ENCODE results near the gene WBP2. TPM values are rescaled to one million over a fixed set of nuclear protein-coding genes. Genes with fewer than 3 reads are reported as not detected.

WBP2 gene
- total RNA-seq, 2 experiments from 2014 or later, result 76.8 to 83.5 TPM

DNA sequence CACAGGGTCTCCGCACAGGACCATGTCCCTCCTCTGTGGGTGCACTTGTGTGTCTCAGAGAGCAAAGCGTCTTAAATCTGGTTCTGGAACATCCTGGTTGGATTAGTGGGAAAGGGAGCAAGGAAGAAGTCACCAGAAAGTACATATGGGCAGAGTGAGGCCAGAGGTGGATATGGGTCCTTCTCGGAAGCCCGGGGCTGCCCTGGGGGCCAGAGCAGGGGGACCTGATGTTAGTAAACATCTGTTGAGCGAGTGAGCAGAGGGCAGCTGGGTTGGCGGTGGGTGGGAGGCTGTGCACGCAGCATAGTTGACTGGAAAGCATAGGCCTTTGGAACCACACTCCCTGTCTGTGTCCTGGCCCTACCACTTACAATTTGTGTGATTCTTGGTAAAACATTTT, 33.6 kb downstream of the WBP2 start:
- H3K4me3 Mint-ChIP-seq, result no peak overlapping the region
- H3K4me1 Mint-ChIP-seq, result peaks cover 21% of the 10 kb centered on the region
- H3K9me3 Mint-ChIP-seq, result no peaks in the 10 kb centered on the region
- peak overlapping the region; percentile 66 for H3K27ac Mint-ChIP-seq
- no peak for DNase-seq
- no peaks in the 10 kb centered on the region for H3K27me3 Mint-ChIP-seq
- CTCF ChIA-PET, result interaction anchor here (0.6 to 2.2 kb wide), 2 partner anchors 8 to 16 kb away, joined by 3 to 7 read pairs; no protein-coding TSS in a partner anchor
- H3K36me3 Mint-ChIP-seq (ENCODE audit: low read depth), result peaks cover 12% of the 10 kb centered on the region
- POLR2A ChIA-PET, result no interaction called here

DNA sequence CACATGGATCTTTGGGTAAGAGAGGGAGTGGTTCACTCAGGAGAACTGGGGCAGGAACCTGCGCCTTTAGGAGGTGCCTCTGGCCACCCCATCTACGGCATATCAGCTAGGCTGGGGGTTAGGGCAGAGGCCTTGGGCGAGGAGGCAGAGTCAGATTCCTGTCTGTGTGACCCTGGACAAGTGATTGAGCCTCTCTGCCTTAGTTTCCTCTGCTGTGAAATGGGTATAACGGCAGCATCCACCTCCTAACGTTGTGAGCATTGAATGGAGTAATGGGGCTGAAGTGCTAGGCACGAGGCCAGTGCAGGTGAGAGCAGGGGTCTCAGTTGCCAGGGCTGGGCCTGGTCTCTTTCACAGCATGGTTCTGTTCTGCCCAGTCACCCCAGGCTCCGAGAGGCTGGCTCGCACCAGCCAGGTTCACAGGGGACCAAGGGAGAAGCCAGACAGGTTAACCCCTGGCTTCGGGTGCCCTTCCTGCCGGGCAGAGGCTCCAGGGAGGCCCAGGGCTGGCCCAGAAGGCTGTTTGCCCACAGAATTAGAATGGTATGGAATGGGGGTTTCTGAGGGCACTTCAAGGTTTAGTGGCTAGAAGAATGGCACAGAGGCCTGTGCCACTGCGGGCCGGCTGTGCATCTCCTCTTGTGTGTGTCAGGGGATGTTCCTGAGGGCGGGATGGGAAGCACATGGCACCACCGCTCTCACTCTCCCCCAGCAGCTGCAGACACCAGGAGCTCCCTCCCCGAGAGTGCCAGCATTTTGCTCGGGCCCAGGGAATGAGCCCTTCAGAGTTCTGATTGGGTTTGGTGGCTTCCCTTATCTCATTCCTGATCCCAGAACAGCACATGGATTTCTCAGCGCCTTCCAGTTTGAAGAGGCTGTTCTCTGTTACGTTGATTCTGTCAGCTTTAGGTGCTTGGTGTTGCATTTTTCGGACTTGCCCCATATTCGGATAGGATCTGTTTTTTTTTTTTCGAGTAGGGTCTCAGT, 34.7 kb downstream of the WBP2 start:
- Mint-ChIP-seq H3K27me3 (no peaks in the 10 kb centered on the region), H3K27ac (no peak overlapping the region), H3K36me3 (ENCODE audit: low read depth) (peaks cover 12% of the 10 kb centered on the region), H3K4me1 (peaks cover 21% of the 10 kb centered on the region), H3K9me3 (no peaks in the 10 kb centered on the region), H3K4me3 (no peak overlapping the region)
- DNase-seq, result no peak
- ChIA-PET POLR2A (no interaction called here), CTCF (interaction anchor here (2.2 kb wide), 1 partner anchor 10 kb away, joined by 7 read pairs; no protein-coding TSS in a partner anchor)

DNA sequence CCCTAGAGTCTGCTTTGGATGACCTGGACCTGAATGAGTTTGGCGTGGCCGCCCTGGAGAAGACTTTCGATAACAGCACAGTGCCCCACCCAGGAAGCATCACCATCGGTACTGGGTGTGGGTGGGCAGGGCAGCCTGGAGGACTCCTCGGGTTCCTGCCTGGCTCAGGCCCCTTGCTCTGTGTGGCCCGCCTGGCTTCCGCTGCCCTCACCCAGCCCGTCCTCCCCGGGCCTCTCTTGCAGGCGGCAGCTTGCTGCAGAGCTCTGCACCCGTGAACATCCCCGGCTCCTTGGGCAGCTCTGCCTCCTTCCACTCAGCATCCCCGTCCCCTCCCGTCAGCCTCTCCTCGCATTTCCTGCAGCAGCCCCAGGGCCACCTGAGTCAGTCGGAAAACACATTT, 35.5 kb downstream of the WBP2 start:
- ChIA-PET CTCF (no interaction called here), POLR2A (no interaction called here)
- Mint-ChIP-seq H3K4me3 (no peak overlapping the region), H3K36me3 (ENCODE audit: low read depth) (peaks cover 12% of the 10 kb centered on the region), H3K4me1 (peaks cover 21% of the 10 kb centered on the region), H3K27ac (peak overlapping the region; percentile 57), H3K9me3 (no peaks in the 10 kb centered on the region), H3K27me3 (no peaks in the 10 kb centered on the region)
- DNase-seq, result no peak

DNA sequence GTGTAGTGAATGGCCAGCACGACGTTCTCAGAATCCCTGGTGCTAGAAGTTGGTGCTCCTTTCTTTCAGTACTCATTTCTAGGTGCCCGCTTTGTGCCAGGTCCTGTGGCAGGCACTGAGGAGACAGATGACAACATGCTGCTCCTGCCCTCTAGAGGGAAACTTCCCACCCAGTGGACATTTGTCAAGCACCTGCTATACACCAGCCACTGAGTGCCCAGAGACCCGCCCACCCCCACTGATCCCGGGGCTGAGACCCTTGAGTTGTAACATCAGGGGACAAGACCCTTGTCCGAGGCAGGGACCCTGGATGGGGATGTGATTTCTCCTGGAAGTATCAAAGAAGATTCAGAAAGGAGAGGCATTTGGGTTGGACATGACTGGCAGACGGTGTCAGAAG, 36.0 kb downstream of the WBP2 start:
- Mint-ChIP-seq H3K36me3 (ENCODE audit: low read depth) (peaks cover 12% of the 10 kb centered on the region), H3K9me3 (no peaks in the 10 kb centered on the region), H3K27ac (no peak overlapping the region), H3K4me1 (peaks cover 21% of the 10 kb centered on the region), H3K27me3 (no peaks in the 10 kb centered on the region), H3K4me3 (no peak overlapping the region)
- CTCF ChIA-PET, result interaction anchor here (0.8 to 1.5 kb wide), 2 partner anchors 16 to 24 kb away, joined by 3 read pairs; no protein-coding TSS in a partner anchor
- no peak for DNase-seq
- POLR2A ChIA-PET, result interaction anchor here (1.1 kb wide), 1 partner anchor 42 kb away, joined by 4 read pairs; no protein-coding TSS in a partner anchor

DNA sequence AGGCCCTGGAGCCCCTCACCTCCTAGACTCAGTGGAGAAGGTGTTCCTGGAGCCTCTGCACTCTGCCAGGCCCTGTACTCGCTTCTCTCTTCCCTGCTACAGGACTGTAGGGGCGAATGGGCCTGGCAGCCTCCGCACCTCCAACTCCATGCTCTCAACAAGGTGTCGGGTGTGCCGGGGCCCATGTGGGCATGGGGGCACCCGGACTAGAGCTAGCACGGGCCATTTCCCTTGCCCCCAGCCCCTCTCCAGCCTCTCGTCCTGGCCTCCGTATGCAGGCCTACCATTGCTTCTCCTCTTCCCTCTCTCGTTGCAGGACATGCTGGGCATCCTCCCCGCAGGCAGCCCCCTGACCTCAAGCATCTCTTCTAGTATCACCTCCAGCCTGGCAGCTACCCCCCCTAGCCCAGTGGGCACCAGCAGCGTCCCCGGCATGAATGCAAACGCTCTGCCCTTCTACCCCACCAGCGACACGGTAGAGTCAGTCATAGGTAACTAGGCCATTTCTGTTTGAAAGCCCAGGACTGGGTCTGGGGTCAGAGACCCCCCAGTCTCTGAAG, 36.7 kb downstream of the WBP2 start:
- H3K4me1 Mint-ChIP-seq, result peaks cover 21% of the 10 kb centered on the region
- ChIA-PET CTCF (interaction anchor here (0.8 to 1.5 kb wide), 2 partner anchors 17 to 25 kb away, joined by 3 read pairs; no protein-coding TSS in a partner anchor), POLR2A (interaction anchor here (1.1 kb wide), 1 partner anchor 42 kb away, joined by 4 read pairs; no protein-coding TSS in a partner anchor)
- no peaks in the 10 kb centered on the region for H3K27me3 Mint-ChIP-seq
- no peak overlapping the region for H3K27ac Mint-ChIP-seq
- no peak for DNase-seq
- H3K36me3 Mint-ChIP-seq (ENCODE audit: low read depth), result peaks cover 12% of the 10 kb centered on the region
- no peak overlapping the region for H3K4me3 Mint-ChIP-seq
- no peaks in the 10 kb centered on the region for H3K9me3 Mint-ChIP-seq

DNA sequence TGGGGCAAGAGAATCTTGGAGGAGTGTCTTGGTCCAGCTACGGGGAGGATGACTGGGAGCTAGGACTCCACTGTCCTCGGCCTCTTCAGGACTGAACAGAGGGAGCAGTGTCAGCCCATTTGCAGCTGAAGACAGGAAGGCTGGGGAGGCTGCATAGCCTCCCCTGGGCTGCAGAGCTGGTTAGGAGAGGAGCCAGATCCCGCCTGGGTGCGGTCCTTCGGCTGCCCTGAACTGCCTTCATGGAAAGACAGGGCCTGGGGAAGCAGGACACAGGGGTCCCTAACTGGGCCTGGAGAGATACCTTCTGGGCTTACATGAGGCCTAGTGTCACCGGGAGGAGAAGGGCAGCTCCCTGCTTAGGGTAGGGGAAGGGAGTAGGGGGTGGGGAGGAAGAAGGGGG, 37.6 kb downstream of the WBP2 start:
- Mint-ChIP-seq H3K27ac (peak overlapping the region; percentile 42), H3K27me3 (no peaks in the 10 kb centered on the region), H3K36me3 (ENCODE audit: low read depth) (peaks cover 16% of the 10 kb centered on the region), H3K9me3 (no peaks in the 10 kb centered on the region), H3K4me1 (peaks cover 21% of the 10 kb centered on the region), H3K4me3 (no peak overlapping the region)
- ChIA-PET CTCF (interaction anchor here (1.0 to 1.5 kb wide), 3 partner anchors 11 to 31 kb away, joined by 3 read pairs; no protein-coding TSS in a partner anchor), POLR2A (no interaction called here)
- DNase-seq, result no peak

DNA sequence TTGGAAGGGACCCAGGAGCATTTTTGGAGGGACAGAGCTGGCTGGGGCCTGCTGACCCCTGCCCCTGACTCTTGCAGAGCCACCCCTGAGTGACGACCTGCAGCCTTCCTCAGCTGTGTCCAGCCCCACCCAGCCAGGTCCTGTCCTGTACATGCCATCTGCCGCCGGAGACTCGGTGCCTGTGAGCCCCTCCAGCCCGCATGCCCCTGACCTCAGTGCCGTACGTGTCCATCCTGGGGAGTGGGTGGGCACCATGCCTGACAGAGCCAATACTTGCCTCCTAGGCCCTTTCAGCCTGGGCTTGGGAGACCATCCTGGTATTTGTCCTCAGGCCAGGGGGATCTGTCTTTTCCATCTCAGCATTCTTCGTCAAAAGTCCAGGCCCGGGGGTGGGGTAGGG, 38.4 kb downstream of the WBP2 start:
- ChIA-PET POLR2A (no interaction called here), CTCF (interaction anchor here (1.4 to 2.0 kb wide), 2 partner anchors 10 to 31 kb away, joined by 3 to 9 read pairs; no protein-coding TSS in a partner anchor)
- peaks cover 13% of the 10 kb centered on the region for H3K4me1 Mint-ChIP-seq
- H3K36me3 Mint-ChIP-seq (ENCODE audit: low read depth), result peaks cover 18% of the 10 kb centered on the region
- H3K27me3 Mint-ChIP-seq, result no peaks in the 10 kb centered on the region
- H3K9me3 Mint-ChIP-seq, result no peaks in the 10 kb centered on the region
- H3K27ac Mint-ChIP-seq, result no peak overlapping the region
- no peak for DNase-seq
- H3K4me3 Mint-ChIP-seq, result no peak overlapping the region

DNA sequence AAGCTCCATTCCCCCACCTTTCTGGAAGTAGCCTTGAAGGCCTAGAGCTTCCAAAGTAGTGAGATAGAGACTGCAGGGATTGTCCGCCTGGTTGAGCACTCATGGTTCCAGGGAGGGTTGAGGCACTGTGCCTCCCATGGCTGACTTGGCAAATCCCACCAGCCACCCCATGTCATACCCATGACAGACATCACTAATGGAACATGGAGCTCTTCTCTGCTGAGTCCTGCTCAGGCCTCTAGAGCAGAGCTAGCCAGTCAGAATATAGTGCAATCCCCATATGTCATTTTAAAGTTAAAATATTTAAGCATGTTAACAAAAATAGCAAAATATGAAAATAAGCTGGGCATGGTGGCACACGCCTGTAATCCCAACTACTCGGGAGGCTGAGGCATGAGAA, 39.7 kb downstream of the WBP2 start:
- H3K27me3 Mint-ChIP-seq, result no peaks in the 10 kb centered on the region
- peaks cover 12% of the 10 kb centered on the region for H3K36me3 Mint-ChIP-seq (ENCODE audit: low read depth)
- H3K4me1 Mint-ChIP-seq, result peaks cover 6% of the 10 kb centered on the region
- no peaks in the 10 kb centered on the region for H3K9me3 Mint-ChIP-seq
- ChIA-PET CTCF (interaction anchor here (1.0 to 2.0 kb wide), 5 partner anchors 9 to 32 kb away, joined by 3 to 9 read pairs (median 4); no protein-coding TSS in a partner anchor), POLR2A (no interaction called here)
- H3K27ac Mint-ChIP-seq, result no peak overlapping the region
- H3K4me3 Mint-ChIP-seq, result no peak overlapping the region
- DNase-seq, result no peak

DNA sequence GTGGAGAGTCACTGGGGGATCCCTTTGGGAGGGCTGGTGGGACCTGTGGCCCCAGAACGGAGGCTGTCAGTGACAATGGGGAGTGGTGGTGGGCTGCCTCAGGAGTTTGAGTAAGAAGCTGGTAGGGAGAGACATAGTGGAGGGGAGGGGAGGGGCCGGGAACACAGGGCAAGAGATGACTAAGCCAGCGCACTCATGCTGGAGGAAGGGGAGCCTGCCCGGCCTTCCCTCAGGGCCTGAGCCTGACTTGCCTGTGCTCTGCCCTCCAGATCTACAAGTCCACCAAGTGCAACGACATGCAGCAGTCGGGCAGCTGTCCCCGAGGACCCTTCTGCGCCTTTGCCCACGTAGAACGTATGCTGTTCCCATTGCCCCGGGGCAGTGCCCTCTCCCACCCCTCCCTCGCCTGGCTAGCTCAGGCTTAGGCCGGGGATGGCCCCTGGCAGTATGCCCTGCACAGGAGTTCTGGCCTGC, 40.2 kb downstream of the WBP2 start:
- CTCF ChIA-PET, result interaction anchor here (1.0 to 2.0 kb wide), 4 partner anchors 9 to 32 kb away, joined by 3 to 9 read pairs (median 5); no protein-coding TSS in a partner anchor
- DNase-seq, result no peak
- Mint-ChIP-seq H3K4me3 (no peak overlapping the region), H3K27me3 (no peaks in the 10 kb centered on the region), H3K4me1 (peaks cover 6% of the 10 kb centered on the region), H3K9me3 (no peaks in the 10 kb centered on the region), H3K27ac (no peak overlapping the region), H3K36me3 (ENCODE audit: low read depth) (peaks cover 12% of the 10 kb centered on the region)
- POLR2A ChIA-PET, result no interaction called here

DNA sequence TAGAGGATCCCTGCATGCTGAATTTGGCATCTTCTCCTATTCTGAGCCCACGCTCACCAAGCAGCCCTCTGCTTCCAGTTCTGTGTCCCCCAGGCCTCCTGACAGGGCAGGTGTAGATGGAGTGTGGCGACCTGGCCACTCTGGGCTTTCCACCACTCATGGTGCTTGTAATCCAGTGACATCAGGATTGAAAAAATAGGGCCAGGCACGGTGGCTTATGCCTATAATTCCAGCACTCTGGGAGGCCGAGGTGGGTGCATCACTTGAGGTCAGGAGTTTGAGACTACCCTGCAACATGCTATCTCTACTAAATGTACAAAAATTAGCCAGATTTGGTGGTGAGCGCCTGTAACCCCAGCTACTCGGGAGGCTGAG, 41.1 kb downstream of the WBP2 start:
- POLR2A ChIA-PET, result no interaction called here
- peaks cover 1% of the 10 kb centered on the region for H3K4me1 Mint-ChIP-seq

DNA sequence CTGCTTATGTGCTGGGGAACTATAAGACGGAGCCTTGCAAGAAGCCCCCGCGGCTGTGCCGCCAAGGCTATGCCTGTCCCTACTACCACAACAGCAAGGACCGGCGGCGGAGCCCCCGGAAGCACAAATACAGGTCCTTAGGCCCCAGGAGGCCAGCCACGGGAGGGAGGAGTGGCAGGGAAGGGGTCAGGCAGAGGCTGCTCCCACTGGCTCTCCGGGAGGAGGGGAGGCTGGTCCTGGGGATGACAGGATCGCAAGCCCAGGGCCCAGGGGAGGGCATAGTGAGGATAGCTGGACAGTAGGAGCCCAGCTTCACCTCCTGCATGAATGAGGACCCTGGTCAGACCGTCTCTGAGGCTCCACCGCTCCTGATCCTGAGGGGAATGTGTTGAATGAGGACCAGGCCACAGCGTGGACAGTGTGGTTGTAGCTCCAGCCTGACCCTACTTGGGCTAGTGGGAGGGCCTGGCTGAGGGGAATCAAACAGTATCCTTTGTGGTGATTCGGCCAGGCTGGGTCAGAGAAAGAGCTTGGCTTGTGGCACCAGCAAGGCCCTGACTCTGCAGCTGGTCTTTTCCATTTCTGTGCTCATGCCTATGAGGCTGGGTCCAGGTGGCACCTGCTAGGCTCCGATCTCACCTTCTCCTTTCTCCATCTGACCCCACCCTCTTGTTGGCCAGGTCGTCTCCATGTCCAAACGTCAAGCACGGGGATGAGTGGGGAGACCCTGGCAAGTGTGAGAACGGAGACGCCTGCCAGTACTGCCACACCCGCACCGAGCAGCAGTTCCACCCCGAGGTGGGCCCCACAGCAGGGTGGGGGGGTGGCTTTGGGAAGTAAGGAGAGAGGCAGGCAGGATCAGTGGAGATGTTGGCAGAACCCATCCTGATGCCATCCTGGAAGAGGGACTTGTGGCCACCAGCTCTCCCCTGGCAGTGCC, 41.8 kb downstream of the WBP2 start:
- Mint-ChIP-seq H3K36me3 (ENCODE audit: low read depth) (peaks cover 5% of the 10 kb centered on the region), H3K4me3 (no peak overlapping the region), H3K27ac (no peak overlapping the region), H3K9me3 (no peaks in the 10 kb centered on the region), H3K4me1 (no peaks in the 10 kb centered on the region), H3K27me3 (no peaks in the 10 kb centered on the region)
- POLR2A ChIA-PET, result no interaction called here
- CTCF ChIA-PET, result interaction anchor here (1.0 to 1.7 kb wide), 3 partner anchors 14 to 17 kb away, joined by 3 to 6 read pairs (median 4); no protein-coding TSS in a partner anchor
- DNase-seq, result no peak

More for the DNA sequence above, 41.1 kb downstream of the WBP2 start:
- Mint-ChIP-seq H3K4me3 (no peak overlapping the region), H3K27ac (no peak overlapping the region), H3K36me3 (ENCODE audit: low read depth) (peaks cover 6% of the 10 kb centered on the region), H3K9me3 (no peaks in the 10 kb centered on the region), H3K27me3 (no peaks in the 10 kb centered on the region)
- CTCF ChIA-PET, result interaction anchor here (1.1 to 1.9 kb wide), 3 partner anchors 12 to 17 kb away, joined by 4 to 6 read pairs (median 6); no protein-coding TSS in a partner anchor
- no peak for DNase-seq

Measured in activated CD4-positive, alpha-beta T cell treated with anti-CD3 and anti-CD28 coated beads, Interleukin-2, amount 10 ng/mL, durations not matched to agents 7 days and 5 days (primary cell).